Calu3 (cell line): Measurements from ENCODE around the gene FHAD1. TPM values are rescaled to one million over a fixed set of nuclear protein-coding genes. Genes with fewer than 3 reads are reported as not detected.

Experiments used
- BruUV-seq: library from RNA; stranded (reverse); fragments of 400-500 nt; replicated peaks from 2 replicates; lab custom pipeline; 2021; lab: Mats Ljungman, UMichigan
- CTCF ChIA-PET: fragments of 300-600 bp; sonication (Branson Sonifier 250); formaldehyde crosslinking; loops from one replicate; lab custom pipeline; 2022; ENCODE audit warnings: antibody characterized with exemption; lab: Charles Lee
- DNase-seq: peaks from one replicate; pipeline ENCODE4 v3.0.0; 2022
- H3K27ac Mint-ChIP-seq: one replicate; pipeline ENCODE4 v1.8.0; 2022; ENCODE audit warnings: mixed read lengths; ENCODE audit not compliant: unreplicated experiment
- H3K27me3 Mint-ChIP-seq: one replicate; pipeline ENCODE4 v1.8.0; 2022; ENCODE audit warnings: mixed read lengths; ENCODE audit not compliant: unreplicated experiment
- H3K36me3 Mint-ChIP-seq: one replicate; pipeline ENCODE4 v1.8.0; 2022; ENCODE audit warnings: mild to moderate bottlenecking, moderate library complexity, mixed read lengths; ENCODE audit not compliant: insufficient read depth, unreplicated experiment
- H3K4me1 Mint-ChIP-seq: one replicate; pipeline ENCODE4 v1.8.0; 2022; ENCODE audit warnings: mild to moderate bottlenecking, low read depth, mixed read lengths; ENCODE audit not compliant: unreplicated experiment
- H3K4me3 Mint-ChIP-seq: one replicate; pipeline ENCODE4 v1.8.0; 2022; ENCODE audit warnings: mild to moderate bottlenecking, low read depth, moderate library complexity, mixed read lengths; ENCODE audit not compliant: unreplicated experiment
- H3K9me3 Mint-ChIP-seq: one replicate; pipeline ENCODE4 v1.8.0; 2022; ENCODE audit warnings: low read depth, mixed read lengths; ENCODE audit not compliant: unreplicated experiment
- CTCF ChIP-seq: fragments of 200-600 bp; IDR thresholded peaks from one replicate; pipeline ENCODE4 v1.8.0; 2022; ENCODE audit warnings: antibody characterized with exemption; ENCODE audit not compliant: unreplicated experiment
- intact Hi-C: fragments of 100-400 bp; cut with micrococcal nuclease; formaldehyde crosslinking; loops from one replicate; pipeline ENCODE4 v1.10.0; 2022; ENCODE audit not compliant: unreplicated experiment
- total RNA-seq: library from RNA; stranded (reverse); gene quantifications from 2 replicates; pipeline ENCODE4 v1.2.3, GENCODE V29; 2022

Gene FHAD1
- total RNA-seq, 1 experiment from 2014 or later, result 2.7 TPM

- no peak for TF ChIP-seq CTCF
- BruUV-seq, result no TSS peak
- H3K9me3 Mint-ChIP-seq, result no peaks in the 10 kb centered on the region
- H3K36me3 Mint-ChIP-seq, result peaks cover 17% of the 10 kb centered on the region
- H3K27me3 Mint-ChIP-seq, result no peaks in the 10 kb centered on the region
- H3K4me3 Mint-ChIP-seq, result no peak overlapping the region
- no peaks in the 10 kb centered on the region for H3K4me1 Mint-ChIP-seq
- intact Hi-C loops, result no loop called here
- CTCF ChIA-PET, result no interaction called here
- no peak overlapping the region for H3K27ac Mint-ChIP-seq
- DNase-seq, result no peak
Observed at GRCh38 chr1:15436881-15437442, 189.9 kb downstream of the FHAD1 start.

GRCh38 chr1:15439325-15439724 lies 192.3 kb downstream of the FHAD1 start:
- no peak for TF ChIP-seq CTCF
- Mint-ChIP-seq H3K27ac (no peak overlapping the region), H3K36me3 (peaks cover 4% of the 10 kb centered on the region), H3K9me3 (no peaks in the 10 kb centered on the region), H3K4me1 (no peaks in the 10 kb centered on the region), H3K27me3 (no peaks in the 10 kb centered on the region), H3K4me3 (no peak overlapping the region)
- no TSS peak for BruUV-seq
- intact Hi-C loops, result no loop called here
- DNase-seq, result no peak
- CTCF ChIA-PET, result interaction anchor here (0.5 kb wide), 1 partner anchor 111 kb away, joined by 3 read pairs; no protein-coding TSS in a partner anchor

GRCh38 chr1:15440357-15440756 lies 193.3 kb downstream of the FHAD1 start:
- Mint-ChIP-seq H3K27ac (no peak overlapping the region), H3K4me1 (no peaks in the 10 kb centered on the region), H3K4me3 (no peak overlapping the region), H3K9me3 (no peaks in the 10 kb centered on the region), H3K27me3 (peaks cover 4% of the 10 kb centered on the region), H3K36me3 (peaks cover 4% of the 10 kb centered on the region)
- CTCF ChIA-PET, result no interaction called here
- TF ChIP-seq CTCF, result no peak
- intact Hi-C loops, result no loop called here
- no TSS peak for BruUV-seq
- DNase-seq, result no peak

DNA sequence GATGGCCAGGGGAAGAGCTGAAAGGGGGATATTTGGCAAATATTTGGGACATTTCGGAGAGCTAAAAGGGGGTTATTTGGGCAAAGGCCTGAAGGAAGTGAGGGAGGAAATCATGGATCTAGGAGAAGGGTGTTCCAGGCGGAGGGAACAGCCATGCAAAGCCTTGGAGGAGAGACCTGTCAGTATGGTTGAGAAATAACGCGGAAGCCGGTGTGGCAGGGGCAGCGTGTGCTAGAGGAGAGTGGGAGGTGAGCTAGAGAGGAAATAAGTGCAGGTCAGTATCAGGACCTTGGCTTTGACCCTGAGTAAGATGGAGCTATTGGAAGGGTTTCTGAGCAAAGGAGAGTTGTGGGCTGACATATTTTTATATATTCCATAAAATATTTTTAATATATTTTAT lies 194.2 kb downstream of the FHAD1 start:
- no peaks in the 10 kb centered on the region for H3K9me3 Mint-ChIP-seq
- H3K36me3 Mint-ChIP-seq, result peaks cover 4% of the 10 kb centered on the region
- H3K27me3 Mint-ChIP-seq, result peaks cover 13% of the 10 kb centered on the region
- CTCF ChIA-PET, result no interaction called here
- DNase-seq, result no peak
- no peaks in the 10 kb centered on the region for H3K4me1 Mint-ChIP-seq
- no TSS peak for BruUV-seq
- H3K27ac Mint-ChIP-seq, result no peak overlapping the region
- intact Hi-C loops, result no loop called here
- no peak overlapping the region for H3K4me3 Mint-ChIP-seq
- TF ChIP-seq CTCF, result no peak
